GM18909 (cell line): Measurements from ENCODE around the gene UNC45A.
A peak's percentile ranks its signal among the peaks of the same experiment; 100 is the strongest.
"Not testable (repeated sequence)": the region's sequence is repeated elsewhere in the genome, so short reads cannot be mapped to it uniquely, and the experiment has no call there.

Source experiments
- ATAC-seq: cut with Tn5 transposase; IDR thresholded peaks from one replicate; pipeline ENCODE4 v1.9.1; 2021; ENCODE audit warnings: mild to moderate bottlenecking; ENCODE audit not compliant: unreplicated experiment, poor library complexity

UNC45A gene

GRCh38 chr15:90902840-90903732 lies 32.0 kb upstream of the UNC45A start, which contains the start of gene MAN2A2:
Gene MAN2A2 (plus strand): TSS chr15:90903302. CDS start chr15:90904208, 906 bp downstream.
- peak; percentile 52 for ATAC-seq

DNA sequence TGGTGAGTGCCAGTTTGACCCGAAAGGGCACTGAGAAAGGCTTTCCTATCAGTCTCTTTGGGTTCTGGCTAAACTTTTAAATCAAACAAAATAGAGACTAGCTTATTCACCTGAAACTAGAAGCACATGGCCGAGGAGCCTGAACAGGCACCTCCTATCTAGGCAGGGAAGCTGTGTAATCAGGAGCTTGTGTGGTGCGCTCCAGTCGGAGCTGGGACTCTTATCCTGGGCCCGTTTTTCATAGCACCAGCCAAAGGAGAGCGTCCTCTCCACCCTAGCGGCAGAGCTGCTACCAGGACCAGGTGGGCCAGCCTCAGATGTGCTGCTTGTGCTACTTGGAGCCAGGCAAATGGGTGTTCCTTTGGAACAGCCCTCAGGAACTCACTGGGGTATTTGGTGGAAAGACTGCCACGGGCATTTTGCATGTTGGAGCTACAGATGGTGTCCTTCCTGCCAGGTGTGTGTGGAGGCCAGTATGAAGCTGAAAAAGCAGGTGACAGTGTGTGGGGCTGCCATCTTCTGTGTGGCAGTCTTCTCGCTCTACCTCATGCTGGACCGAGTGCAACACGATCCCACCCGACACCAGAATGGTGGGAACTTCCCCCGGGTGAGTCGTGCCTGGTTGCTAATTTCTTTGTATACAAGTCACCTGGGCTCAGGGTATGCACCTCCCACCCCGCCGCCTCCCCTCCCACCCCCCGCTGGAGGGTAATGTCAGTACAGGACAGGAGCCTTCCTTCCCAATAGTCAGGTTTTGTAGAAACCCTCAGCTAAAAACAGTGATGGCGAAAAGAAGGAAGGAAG lies 31.1 kb upstream of the UNC45A start:
- ATAC-seq, result no peak

- no peak for ATAC-seq
Observed at GRCh38 chr15:90904746-90905145, 30.3 kb upstream of the UNC45A start.

DNA sequence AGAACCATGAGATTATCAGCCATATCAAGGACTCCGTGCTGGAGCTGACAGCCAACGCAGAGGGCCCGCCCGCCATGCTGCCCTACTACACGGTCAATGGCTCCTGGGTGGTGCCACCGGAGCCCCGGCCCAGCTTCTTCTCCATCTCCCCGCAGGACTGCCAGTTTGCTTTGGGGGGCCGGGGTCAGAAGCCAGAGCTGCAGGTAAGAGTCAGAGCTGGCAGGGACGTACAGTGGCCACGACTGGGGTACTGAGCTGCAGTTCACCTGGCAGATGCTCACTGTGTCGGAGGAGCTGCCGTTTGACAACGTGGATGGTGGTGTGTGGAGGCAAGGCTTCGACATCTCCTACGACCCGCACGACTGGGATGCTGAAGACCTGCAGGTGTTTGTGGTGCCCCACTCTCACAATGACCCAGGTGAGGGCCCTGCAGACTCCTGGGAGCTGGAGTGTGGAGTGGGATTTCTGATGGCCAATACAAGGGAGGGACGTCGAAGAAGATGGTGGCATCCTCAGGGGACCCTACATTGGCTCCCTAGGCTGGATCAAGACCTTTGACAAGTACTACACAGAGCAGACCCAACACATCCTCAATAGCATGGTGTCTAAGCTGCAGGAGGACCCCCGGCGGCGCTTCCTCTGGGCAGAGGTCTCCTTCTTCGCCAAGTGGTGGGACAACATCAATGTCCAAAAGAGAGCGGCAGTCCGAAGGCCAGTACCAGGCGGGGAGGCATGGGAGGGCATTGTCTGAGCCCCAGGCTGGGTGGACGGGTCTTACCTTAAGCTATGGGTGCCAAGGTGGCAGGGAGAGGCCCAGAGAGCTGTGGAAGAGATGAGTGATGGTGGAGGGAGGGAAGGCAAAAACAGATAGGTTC lies 29.5 kb upstream of the UNC45A start:
- ATAC-seq, result no peak

- ATAC-seq, result no peak
Observed at GRCh38 chr15:90906181-90906849, 28.8 kb upstream of the UNC45A start.

DNA sequence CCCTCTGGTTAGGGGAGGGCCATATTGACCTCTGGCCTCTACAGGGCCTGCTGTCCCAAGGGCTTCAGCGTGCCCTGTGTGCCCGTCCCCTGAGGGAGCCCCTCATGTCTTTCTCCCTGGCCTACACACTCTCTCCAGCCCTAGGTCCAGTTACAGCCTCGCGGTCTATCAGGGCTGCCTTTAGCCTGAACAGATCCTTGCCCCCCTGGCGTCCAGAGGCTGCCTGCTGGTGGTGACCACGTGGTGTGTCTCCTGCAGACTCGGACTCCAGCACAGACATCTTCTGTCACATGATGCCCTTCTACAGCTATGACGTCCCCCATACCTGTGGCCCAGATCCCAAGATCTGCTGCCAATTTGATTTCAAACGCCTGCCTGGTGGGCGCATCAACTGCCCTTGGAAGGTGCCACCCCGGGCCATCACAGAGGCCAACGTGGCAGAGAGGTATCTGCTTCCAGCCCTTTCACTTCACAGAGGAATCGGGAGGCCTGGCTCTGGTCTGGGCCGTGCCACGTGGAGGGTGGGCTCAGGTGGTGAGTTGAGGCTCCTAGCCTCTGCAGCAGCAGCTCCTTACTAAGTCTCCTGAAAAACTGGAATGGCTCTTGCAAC lies 27.9 kb upstream of the UNC45A start:
- no peak for ATAC-seq

DNA sequence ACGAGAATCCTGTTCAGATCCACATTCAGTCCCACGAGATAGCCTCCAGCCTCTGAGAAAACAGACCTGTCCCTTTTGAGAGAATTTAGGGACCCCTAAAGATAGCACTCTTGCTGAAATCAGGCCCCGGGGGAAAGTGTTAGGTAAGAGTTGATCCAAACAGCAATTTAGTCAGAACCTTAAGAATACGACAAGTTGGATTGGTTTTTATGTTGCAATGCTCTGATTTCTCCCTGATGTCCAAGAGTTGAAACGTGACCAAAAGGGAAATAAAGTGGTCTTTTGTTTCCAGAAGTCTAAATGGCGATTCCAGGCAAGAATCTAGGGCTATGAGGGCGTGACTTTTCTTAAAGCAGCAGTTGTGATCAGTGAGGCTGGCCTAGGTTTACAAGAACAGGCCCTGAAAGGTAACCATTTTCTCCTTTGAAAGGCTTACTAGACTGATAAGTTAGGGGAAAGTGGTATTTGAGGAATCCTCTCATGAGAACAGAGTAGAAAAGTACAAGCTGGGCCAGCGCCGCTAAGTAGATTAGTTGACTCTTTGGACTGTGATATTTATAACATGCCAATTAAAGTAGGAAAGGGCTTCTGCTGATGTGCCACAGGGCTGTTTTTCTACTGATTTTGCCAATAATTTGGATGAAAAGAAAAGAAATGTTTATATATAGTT lies 27.1 kb upstream of the UNC45A start:
- no peak for ATAC-seq

DNA sequence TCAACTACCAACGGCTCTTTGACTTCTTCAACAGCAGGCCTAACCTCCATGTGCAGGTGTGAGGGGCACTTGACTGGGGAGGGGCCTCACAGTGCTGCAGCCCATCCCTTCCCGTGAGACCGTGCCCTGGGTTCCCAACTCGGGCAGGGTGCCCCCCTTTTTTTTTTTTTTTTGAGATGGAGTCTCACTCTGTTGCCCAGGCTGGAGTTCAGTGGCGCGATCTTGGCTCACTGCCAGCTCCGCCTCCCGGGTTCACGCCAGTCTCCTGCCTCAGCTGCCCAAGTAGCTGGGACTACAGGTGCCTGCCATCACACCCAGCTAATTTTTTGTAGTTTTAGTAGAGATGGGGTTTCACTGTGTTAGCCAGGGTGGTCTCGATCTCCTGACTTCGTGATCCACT lies 25.6 kb upstream of the UNC45A start:
- not testable (repeated sequence) for ATAC-seq

- no peak for ATAC-seq
Observed at GRCh38 chr15:90909976-90910375, 25.1 kb upstream of the UNC45A start.

DNA sequence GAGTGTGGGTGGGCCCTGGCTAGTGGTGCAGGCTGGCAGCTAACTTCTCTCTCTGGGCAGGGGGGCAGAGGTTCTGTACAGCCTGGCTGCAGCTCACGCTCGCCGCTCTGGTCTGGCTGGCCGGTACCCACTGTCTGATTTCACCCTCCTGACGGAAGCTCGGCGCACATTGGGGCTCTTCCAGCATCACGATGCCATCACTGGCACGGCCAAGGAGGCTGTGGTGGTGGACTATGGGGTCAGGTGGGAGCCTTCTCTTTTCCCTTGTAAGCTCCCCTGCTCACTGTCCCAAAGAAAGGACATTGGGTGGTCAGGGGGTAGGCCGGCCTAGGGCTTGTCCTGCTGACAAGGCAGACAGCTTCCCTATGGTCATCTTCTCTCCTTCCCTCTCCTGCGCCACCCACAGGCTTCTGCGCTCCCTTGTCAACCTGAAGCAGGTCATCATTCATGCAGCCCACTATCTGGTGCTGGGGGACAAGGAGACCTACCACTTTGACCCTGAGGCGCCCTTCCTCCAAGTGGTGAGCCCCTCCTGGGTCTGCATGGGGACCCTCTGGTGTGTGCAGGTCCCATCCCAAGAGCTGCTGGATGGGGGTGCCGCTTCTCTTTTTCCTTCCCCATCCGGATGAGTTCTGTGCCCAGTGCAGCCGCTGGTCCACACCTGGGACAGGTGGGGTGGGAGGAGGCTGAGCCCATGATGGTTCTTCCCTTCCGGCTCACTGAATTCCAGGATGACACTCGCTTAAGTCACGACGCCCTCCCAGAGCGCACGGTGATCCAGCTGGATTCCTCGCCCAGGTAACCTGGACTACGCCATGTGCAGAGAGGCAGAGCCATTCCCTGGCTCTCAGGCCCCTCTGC lies 24.4 kb upstream of the UNC45A start:
- no peak for ATAC-seq

- no peak for ATAC-seq
Observed at GRCh38 chr15:90911302-90911623, 23.8 kb upstream of the UNC45A start.

GRCh38 chr15:90911906-90912769 lies 22.9 kb upstream of the UNC45A start:
- ATAC-seq, result no peak

- no peak for ATAC-seq
Observed at GRCh38 chr15:90912770-90913075, 22.4 kb upstream of the UNC45A start.

GRCh38 chr15:90913398-90913944 lies 21.6 kb upstream of the UNC45A start:
- ATAC-seq, result no peak

DNA sequence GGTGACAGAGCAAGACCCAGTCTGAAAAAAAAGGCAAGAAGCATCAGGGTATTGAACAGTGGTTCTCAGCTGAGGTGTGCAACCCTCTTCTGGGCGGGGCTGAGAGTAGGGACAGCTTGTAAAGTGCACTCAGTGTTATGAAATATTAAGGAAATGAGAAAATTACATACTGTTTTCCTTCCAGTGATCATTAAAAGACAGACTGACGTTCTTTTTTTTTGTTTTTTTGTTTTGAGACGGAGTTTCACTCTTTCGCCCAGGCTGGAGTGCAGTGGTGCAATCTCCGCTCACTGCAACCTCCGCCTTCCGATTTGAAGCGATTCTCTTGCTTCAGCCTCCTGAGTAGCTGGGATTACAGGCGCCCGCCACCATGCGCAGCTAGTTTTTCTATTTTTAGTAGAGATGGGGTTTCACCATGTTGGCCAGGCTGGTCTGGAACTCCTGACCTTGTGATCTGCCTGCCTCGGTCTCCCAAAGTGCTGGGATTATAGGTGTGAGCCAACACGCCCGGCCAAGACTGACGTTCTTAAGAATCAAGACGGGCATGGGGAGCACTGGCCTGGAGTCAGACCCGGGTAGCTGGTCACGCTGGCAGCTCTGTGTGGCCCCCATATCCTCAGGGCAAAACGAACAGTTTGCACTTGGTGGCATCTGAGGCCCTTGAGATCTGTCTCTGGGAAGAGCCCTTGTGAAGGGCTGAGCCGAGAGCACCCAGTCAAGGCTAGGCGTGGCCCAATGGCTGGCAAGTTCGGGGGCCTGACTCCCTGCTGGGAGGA lies 20.6 kb upstream of the UNC45A start:
- ATAC-seq, result no peak

DNA sequence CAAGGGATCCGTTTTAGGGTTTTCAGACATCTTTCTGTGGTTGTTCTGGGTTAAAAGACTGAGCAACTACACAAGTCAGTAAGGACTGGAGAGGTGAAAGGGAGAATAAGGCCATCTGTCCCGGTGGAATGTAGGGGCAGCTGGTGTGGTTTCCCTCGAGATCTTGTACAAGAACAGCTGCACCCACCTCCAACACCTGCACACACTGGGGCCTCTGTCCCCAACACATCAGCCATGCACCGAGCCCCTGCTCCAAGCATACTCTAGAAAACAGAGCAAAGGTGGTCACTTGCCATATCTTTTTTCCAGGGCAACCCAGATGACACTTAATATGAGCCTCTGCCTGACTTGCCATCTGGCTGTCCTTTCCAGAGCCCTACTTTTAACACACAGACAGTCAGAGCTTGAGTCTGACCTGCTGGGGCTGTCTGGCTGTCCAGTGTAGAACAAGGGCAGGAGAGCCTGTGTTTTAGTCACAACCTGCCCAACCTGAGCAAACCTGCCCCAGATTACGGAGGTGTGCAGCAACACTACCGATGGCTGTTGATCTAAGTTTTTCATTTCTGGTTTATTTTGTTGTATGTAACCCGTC lies 19.8 kb upstream of the UNC45A start:
- no peak for ATAC-seq
